NCI-H446 treated with DMSO at 0.1 percent for 48 hours (cell line): Measurements from ENCODE around the gene EGLN2.
"Not testable (repeated sequence)": the region's sequence is repeated elsewhere in the genome, so short reads cannot be mapped to it uniquely, and the experiment has no call there.

ENCODE experiments used
- DNase-seq: peaks from one replicate; lab custom pipeline; 2025; lab: John Stamatoyannopoulos, UW

EGLN2 gene

GRCh38 chr19:40846722-40847121 lies 47.7 kb downstream of the EGLN2 start:
- not testable (repeated sequence) for DNase-seq

DNA sequence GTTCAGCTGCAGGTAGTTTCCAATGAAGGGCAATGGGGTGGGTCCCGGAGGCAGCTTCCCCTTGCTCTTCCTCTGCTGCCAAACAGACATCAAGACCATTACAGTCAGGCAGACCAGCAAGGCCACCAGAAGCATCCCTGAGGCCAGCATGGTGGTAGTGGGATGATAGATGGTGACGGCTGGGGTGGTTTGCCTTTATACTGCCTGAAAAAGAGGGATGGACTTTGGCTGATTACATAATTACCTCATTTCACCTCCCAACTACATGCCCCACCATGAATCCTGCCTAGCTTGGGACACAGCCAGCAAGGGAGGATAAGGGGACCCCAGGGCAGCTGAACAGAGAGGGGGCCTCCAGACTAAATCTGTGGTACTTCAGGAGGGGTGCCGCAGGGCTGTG lies 51.3 kb downstream of the EGLN2 start, which contains the start of gene CYP2A6:
Gene CYP2A6 (minus strand): TSS at position 171 of the 400 bp plus-strand sequence. CDS start 21 bp downstream, at position 150.
- DNase-seq = not testable (repeated sequence)

DNA sequence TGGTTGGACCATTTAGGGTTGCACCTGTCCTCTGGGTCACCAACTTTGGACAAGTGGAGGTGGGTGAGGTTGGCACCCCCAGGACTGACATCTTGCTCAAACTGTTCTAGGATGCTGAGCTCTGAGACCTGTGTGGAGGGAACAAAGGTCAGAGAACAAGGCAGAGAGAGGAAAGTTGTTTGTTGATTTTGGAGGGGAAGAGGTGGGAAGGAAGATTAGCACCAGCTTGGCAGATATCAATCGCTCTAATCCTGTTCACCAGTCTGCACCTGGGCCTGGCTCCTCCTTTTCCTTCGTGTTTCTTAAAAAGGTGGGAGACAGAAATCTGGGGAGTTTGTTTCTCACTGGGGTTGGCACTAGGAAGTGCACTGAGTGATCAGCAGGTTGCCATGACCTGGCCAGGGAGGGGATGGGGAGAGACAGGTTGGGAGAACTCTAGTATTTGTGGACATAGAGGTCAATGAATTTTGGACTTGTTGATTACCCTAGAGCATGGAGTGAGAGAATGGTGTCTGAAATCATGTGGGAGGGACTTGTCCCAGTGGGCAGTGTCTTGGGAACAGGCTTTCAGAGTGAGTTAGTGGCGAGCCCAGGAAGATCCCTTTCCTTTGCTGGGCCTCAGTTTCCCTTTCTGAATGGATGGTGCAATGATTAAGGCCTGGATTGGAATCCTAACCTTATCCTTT lies 53.6 kb downstream of the EGLN2 start:
- not testable (repeated sequence) for DNase-seq
